GM12891 (cell line): ENCODE results near the gene PPFIA2.

Source experiments
- DNase-seq: peaks from one replicate; pipeline ENCODE4 v3.0.0; 2011; ENCODE audit warnings: low spot score; ENCODE audit not compliant: insufficient read length
- FAIRE-seq: peaks from 2 replicates; lab custom pipeline; 2011; peaks lifted over from hg19 to GRCh38; lab: Jason Lieb, UNC
- PAX5 ChIP-seq: IDR thresholded peaks from 2 replicates; pipeline ENCODE4 v1.6.1; 2011; ENCODE audit warnings: low read length, moderate library complexity, mild to moderate bottlenecking; ENCODE audit not compliant: insufficient read depth, severe bottlenecking
- POLR2A ChIP-seq: IDR thresholded peaks from 2 replicates; pipeline ENCODE4 v1.6.1; 2011; ENCODE audit warnings: low read depth, low read length, control low read depth
- POLR2AphosphoS5 ChIP-seq: IDR thresholded peaks from 2 replicates; pipeline ENCODE4 v1.6.1; 2011; ENCODE audit warnings: low read depth, low read length, control low read depth
- POU2F2 ChIP-seq: IDR thresholded peaks from 2 replicates; pipeline ENCODE4 v1.6.1; 2011; ENCODE audit warnings: low read depth, mild to moderate bottlenecking, control low read depth, low read length, moderate library complexity
- SPI1 ChIP-seq: IDR thresholded peaks from 2 replicates; pipeline ENCODE4 v1.6.1; 2011; ENCODE audit warnings: low read depth, low read length, control low read depth
- TAF1 ChIP-seq: IDR thresholded peaks from 2 replicates; pipeline ENCODE4 v1.6.1; 2011; ENCODE audit warnings: low read depth, low read length, control low read depth

PPFIA2 gene

GRCh38 chr12:81297601-81298000 lies 461.5 kb downstream of the PPFIA2 start:
- TF ChIP-seq TAF1 (no peak), POLR2AphosphoS5 (no peak), POLR2A (no peak), POU2F2 (no peak), SPI1 (no peak), PAX5 (no peak)
- FAIRE-seq (no peak), DNase-seq (no peak)

GRCh38 chr12:81296556-81297305 lies 462.4 kb downstream of the PPFIA2 start:
- TF ChIP-seq POLR2A = no peak
- no peak for TF ChIP-seq POU2F2
- TF ChIP-seq SPI1 = no peak
- TF ChIP-seq POLR2AphosphoS5 = no peak
- no peak for TF ChIP-seq TAF1
- TF ChIP-seq PAX5 = no peak
- FAIRE-seq (no peak), DNase-seq (no peak)

GRCh38 chr12:81295251-81295650 lies 463.9 kb downstream of the PPFIA2 start:
- no peak for DNase-seq
- no peak for FAIRE-seq
- no peak for TF ChIP-seq TAF1
- TF ChIP-seq POU2F2 = no peak
- TF ChIP-seq POLR2A = no peak
- TF ChIP-seq POLR2AphosphoS5 = no peak
- TF ChIP-seq PAX5 = no peak

GRCh38 chr12:81294325-81295190 lies 464.6 kb downstream of the PPFIA2 start:
- DNase-seq = no peak
- TF ChIP-seq PAX5 = no peak
- TF ChIP-seq TAF1 = no peak
- TF ChIP-seq POU2F2 = no peak
- no peak for FAIRE-seq

GRCh38 chr12:81288651-81289050 lies 470.5 kb downstream of the PPFIA2 start:
- TF ChIP-seq POU2F2 = no peak
- no peak for TF ChIP-seq POLR2AphosphoS5
- no peak for TF ChIP-seq TAF1
- TF ChIP-seq POLR2A = no peak
- FAIRE-seq = no peak
- no peak for DNase-seq

GRCh38 chr12:81284137-81284536 lies 475.0 kb downstream of the PPFIA2 start:
- TF ChIP-seq PAX5 (no peak), POLR2A (no peak), SPI1 (no peak), POLR2AphosphoS5 (no peak), TAF1 (no peak), POU2F2 (no peak)
- DNase-seq = no peak
- no peak for FAIRE-seq

- FAIRE-seq (no peak), DNase-seq (no peak)
- TF ChIP-seq SPI1 (no peak), POLR2AphosphoS5 (no peak), POLR2A (no peak), PAX5 (no peak), POU2F2 (no peak), TAF1 (no peak)
Measured at GRCh38 chr12:81274637-81275529, 484.3 kb downstream of the PPFIA2 start.

- no peak for TF ChIP-seq POLR2AphosphoS5
- TF ChIP-seq TAF1 = no peak
- TF ChIP-seq POLR2A = no peak
- TF ChIP-seq PAX5 = no peak
- TF ChIP-seq POU2F2 = no peak
- TF ChIP-seq SPI1 = no peak
- FAIRE-seq (no peak), DNase-seq (no peak)
Measured at GRCh38 chr12:81270385-81270784, 488.8 kb downstream of the PPFIA2 start.

- DNase-seq (no peak), FAIRE-seq (peak; percentile 31)
- no peak for TF ChIP-seq TAF1
- TF ChIP-seq POLR2AphosphoS5 = no peak
- TF ChIP-seq PAX5 = no peak
- no peak for TF ChIP-seq POLR2A
- TF ChIP-seq POU2F2 = no peak
- no peak for TF ChIP-seq SPI1
Measured at GRCh38 chr12:81263072-81263471, 496.1 kb downstream of the PPFIA2 start.
